Stimulated activated CD8-positive, alpha-beta memory T cell treated with anti-CD3 and anti-CD28 coated beads, Interleukin-12 subunit alpha, Interleukin-12 subunit beta, amount 100 ng/mL, for 24 hours (primary cell): ENCODE measurements around the gene FLT3LG.

Source experiments
- DNase-seq: peaks from one replicate; pipeline ENCODE4 v3.0.0-alpha.2; 2020; ENCODE audit errors: extremely low read depth

The FLT3LG gene

GRCh38 chr19:49513746-49514118 lies 39.7 kb downstream of the FLT3LG start:
- DNase-seq, result no peak

- no peak for DNase-seq
Observed at GRCh38 chr19:49514151-49514550, 40.1 kb downstream of the FLT3LG start.

- no peak for DNase-seq
Observed at GRCh38 chr19:49515767-49516166, 41.8 kb downstream of the FLT3LG start.

GRCh38 chr19:49518033-49518432 lies 44.0 kb downstream of the FLT3LG start:
- no peak for DNase-seq

- DNase-seq, result no peak
Observed at GRCh38 chr19:49520705-49521319, 46.8 kb downstream of the FLT3LG start.

- no peak for DNase-seq
Observed at GRCh38 chr19:49524812-49525455, 50.9 kb downstream of the FLT3LG start.

GRCh38 chr19:49528211-49528771 lies 54.3 kb downstream of the FLT3LG start:
- no peak for DNase-seq

GRCh38 chr19:49530708-49531107 lies 56.7 kb downstream of the FLT3LG start:
- DNase-seq, result no peak

- DNase-seq, result peak; percentile 67
Observed at GRCh38 chr19:49533551-49534488, 59.8 kb downstream of the FLT3LG start.

GRCh38 chr19:49534632-49535385 lies 60.8 kb downstream of the FLT3LG start:
- no peak for DNase-seq
